HG03280 (cell line): Measurements from ENCODE around the gene FCRLA.

Source experiments
- ATAC-seq: cut with Tn5 transposase; IDR thresholded peaks from one replicate; pipeline ENCODE4 v1.9.1; 2021; ENCODE audit warnings: mild to moderate bottlenecking, moderate library complexity; ENCODE audit not compliant: unreplicated experiment

FCRLA gene

GRCh38 chr1:161731241-161731640 is 24.2 kb downstream of the FCRLA start:
- ATAC-seq: no peak

DNA sequence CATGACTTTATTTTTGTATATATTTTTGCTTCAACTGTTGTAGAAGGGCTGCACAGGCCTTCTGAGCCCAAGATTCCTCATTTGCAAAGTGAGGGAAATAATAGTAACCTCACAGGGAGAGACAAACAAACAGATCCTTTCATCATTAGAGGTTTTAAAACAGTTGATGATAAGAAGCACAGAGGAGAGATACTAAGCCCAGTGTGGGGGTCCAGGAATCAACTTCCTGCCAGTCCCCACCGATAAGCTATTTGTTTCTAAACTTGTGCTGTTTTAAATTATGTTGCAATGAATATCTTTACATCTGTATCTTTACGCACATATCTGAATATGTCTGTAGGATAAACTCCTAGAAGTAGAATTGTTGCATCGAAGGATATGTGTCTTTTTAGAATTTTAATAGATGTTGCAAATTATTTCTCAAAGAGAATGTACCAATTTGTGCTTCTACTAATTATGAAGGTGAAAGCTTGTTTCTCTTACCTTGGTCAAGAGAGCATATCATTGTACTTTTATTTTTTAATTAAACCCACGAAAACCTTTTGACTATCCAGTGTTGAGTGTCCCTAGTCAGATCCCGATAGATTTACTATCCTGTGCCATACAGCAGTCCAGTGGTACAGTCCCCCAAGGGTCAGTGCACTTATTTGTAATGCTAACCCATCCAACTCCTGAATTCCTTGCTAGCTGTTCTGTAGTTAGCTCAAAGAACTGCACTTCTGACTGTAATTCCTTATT is 25.1 kb downstream of the FCRLA start:
- no peak for ATAC-seq

GRCh38 chr1:161733526-161733925 is 26.5 kb downstream of the FCRLA start:
- ATAC-seq: no peak

DNA sequence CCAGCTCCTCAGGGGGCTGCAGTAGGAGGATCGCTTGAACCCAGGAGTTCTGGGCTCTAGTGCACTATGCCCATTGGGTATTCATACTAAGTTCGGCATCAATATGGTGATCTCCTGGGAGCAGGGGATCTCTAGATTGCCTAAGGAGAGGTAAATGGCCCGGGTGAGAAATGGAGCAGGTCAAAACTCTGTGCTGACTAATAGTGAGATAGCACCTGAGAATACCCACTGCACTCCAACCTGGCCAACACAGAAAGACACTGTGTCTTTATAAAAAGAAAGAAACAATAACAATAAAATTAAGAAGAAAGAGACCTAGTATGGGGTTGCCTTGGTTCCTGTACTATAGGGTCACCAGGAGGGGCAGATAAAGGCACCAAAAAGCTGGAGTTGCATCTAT is 28.8 kb downstream of the FCRLA start:
- ATAC-seq: no peak

DNA sequence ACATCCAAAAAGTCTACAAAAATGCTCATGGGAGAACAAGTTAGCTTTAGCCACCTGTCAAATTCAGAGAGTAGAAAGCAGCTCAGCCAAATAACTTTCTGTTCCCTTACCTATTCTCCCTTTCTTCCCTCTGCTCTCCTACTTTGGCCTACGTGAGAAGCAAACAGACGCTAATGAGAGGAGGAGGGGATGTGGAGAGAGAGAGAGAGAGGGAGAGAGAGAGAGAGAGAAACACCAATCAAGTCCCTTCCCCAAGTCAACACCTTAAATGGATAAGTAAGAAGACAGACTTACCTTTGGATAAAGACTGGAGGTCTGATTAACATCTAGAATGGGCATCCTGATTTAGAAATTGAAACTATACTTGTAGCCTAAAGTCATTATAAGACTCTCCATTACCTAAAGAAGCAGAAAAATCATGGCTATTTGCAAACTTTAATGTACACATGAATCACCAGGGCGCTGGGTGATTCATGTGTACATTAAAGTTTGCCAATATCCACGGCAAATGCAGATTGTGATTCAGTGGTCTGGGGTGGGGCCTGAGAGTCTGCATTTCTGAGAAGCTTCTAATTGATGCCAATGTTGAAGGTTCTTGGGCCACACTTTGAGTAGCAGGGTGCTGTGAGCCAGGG is 29.4 kb downstream of the FCRLA start:
- no peak for ATAC-seq

GRCh38 chr1:161737625-161738024 is 30.6 kb downstream of the FCRLA start:
- ATAC-seq: no peak

- ATAC-seq: peak; percentile 60
These were observed 31.7 kb downstream of the FCRLA start for GRCh38 chr1:161738627-161739287.

GRCh38 chr1:161739865-161740566 is 33.0 kb downstream of the FCRLA start:
- ATAC-seq: no peak

GRCh38 chr1:161740921-161741320 is 33.9 kb downstream of the FCRLA start:
- no peak for ATAC-seq

DNA sequence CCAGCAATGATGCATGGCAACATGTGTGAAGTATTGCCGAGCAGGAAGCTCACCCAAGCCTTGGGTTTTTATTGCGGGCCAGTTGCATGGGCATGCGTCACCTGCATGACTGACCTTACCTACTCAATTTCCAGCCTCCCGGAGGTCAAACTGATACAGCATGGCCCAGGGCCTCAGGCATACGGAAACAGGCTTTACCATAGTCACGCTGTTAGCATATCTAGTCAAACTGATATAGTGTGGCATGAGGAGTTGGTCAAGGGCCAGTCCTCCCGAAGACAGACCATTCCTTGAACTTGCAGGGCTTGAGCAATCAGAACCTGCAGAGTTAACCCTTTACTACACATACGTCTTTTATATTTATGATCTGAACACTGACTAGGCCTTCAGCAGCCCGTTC is 36.2 kb downstream of the FCRLA start:
- no peak for ATAC-seq

DNA sequence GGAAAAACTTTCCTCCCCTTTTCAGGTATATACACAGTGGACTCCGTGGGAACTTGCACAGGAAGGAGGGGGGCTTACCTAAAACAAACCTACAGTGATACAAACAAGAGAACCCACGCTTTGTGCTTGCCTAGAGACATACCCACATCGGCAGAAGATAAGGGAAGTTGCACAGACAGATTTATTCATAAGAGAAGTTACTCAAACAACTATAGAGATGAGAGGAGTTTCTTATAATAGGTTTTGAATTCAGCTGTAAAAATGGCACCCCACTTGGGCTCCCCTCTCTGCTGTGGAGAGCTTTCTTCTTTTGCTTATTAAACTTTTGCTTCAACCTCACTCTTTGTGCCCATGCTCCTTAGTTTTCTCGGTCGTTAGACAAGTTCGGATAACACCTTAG is 40.8 kb downstream of the FCRLA start:
- ATAC-seq: no peak

DNA sequence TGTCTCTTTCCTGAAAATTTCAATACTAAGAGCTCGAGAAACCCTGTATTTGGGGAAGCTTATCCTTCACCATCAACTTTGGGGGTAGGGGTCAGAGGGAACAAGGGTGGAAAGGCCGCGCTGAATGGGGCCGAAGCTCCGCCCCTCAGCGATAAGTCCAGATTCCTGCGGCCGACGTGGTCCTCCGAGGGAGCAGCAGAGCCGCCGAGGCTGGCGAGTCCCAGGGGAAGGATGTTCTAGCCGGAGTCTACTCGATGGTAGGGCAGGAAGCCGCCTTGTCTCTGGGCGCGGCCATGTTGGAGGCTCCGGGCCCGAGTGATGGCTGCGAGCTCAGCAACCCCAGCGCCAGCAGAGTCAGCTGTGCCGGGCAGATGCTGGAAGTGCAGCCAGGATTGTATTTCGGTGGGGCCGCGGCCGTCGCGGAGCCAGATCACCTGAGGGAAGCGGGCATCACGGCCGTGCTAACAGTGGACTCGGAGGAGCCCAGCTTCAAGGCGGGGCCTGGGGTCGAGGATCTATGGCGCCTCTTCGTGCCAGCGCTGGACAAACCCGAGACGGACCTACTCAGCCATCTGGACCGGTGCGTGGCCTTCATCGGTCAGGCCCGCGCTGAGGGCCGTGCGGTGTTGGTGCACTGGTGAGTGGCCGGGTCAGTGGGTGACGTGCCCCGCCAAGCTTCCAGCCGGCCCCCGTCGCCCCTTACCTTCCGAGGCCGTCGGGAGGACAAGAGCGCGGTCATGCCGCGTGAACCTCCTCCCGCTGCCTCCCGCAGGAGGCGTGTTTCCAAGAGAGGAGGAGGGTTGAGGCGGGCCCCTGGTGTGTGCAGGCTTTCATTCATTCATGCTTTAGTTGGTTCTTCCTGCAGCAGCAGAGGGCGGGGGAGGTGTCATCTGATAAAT is 42.7 kb downstream of the FCRLA start, which contains the start of gene DUSP12:
TSS of gene DUSP12 (plus strand) at position 278 of the 899 bp plus-strand sequence. CDS start at position 294, 16 bp downstream.
- peak; percentile 97 for ATAC-seq

DNA sequence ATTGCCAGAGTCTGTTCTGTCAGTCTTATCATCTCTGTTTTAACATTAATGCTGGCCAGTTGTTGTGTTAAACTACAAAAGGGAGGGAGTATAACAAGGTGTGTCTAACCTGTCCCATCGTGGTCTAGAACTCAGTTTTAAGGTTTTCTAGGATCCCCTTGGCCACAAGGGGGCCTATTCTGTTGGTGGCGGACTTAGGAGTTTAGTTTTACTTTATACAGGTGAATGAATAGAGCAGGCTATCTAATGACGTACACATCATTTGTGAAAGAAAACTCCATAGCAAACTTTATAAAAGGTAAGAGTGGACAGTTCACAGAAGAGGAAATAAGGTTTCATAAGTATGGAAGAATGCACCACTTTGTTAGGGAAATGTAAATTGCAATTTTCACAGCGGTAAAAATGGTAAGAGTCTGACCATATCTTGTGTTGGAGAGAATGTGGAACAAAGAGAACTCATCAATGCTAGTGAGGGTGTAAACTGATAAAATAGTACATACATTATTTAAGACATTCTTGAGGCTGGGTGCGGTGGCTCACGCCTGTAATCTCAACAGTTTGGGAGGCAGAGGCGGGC is 56.6 kb downstream of the FCRLA start:
- ATAC-seq: no peak
